HEK293 (cell line): ENCODE measurements around the gene ABHD16A.

ENCODE experiments used
- CTCF ChIA-PET: fragments of 350-600 bp; formaldehyde crosslinking; extraction: SDS; loops from one replicate; lab custom pipeline; 2021; ENCODE audit warnings: antibody characterized with exemption; lab: Yijun Ruan, JAX
- POLR2A ChIA-PET: fragments of 300-600 bp; formaldehyde crosslinking; extraction: SDS; loops from one replicate; lab custom pipeline; 2020; ENCODE audit warnings: antibody characterized with exemption, inconsistent platforms; lab: Yijun Ruan, JAX
- H3K27ac ChIP-seq: fragments of 200-500 bp; sonication (Bioruptor generic); 2 replicates; pipeline ENCODE4 v1.5.1; 2014; ENCODE audit warnings: low read depth, low read length, control low read depth, inconsistent platforms; ENCODE audit errors: extremely low read depth
- H3K36me3 ChIP-seq, 2 experiments: fragments of 200-500 bp in 1 of 2; sonication (Bioruptor generic) in 1 of 2; 1 replicate in 1 of 2; 2 replicates in 1 of 2; pipeline ENCODE4 v1.5.1; 2014 to 2017; ENCODE audit warnings: inconsistent platforms in 2 of 2, low read length in 2 of 2; ENCODE audit not compliant: control insufficient read depth in 2 of 2, insufficient read depth in 1 of 2
- H3K4me1 ChIP-seq: fragments of 200-500 bp; sonication (Bioruptor generic); 2 replicates; pipeline ENCODE4 v1.5.1; 2014; ENCODE audit warnings: mild to moderate bottlenecking, low read length, inconsistent platforms; ENCODE audit not compliant: control insufficient read depth, insufficient read depth
- H3K4me3 ChIP-seq: 2 replicates; pipeline ENCODE4 v1.5.1; 2011; ENCODE audit warnings: low read depth, mild to moderate bottlenecking, control low read depth, low read length, moderate library complexity
- H3K9me3 ChIP-seq: fragments of 200-500 bp; sonication (Bioruptor generic); 2 replicates; pipeline ENCODE4 v1.5.1; 2014; ENCODE audit warnings: low read depth, low read length, inconsistent platforms; ENCODE audit not compliant: control insufficient read depth, insufficient read depth
- ATF2 ChIP-seq: fragments of 450-650 bp; formaldehyde crosslinking; IDR thresholded peaks from 2 replicates; pipeline ENCODE4 v1.5.1; 2016; ENCODE audit warnings: missing biosample characterization, missing genetic modification characterization, low read depth
- INSM2 ChIP-seq: fragments of 450-650 bp; formaldehyde crosslinking; IDR thresholded peaks from 2 replicates; pipeline ENCODE4 v1.5.1; 2016; ENCODE audit warnings: missing biosample characterization, missing genetic modification characterization
- KLF10 ChIP-seq: fragments of 450-650 bp; IDR thresholded peaks from 2 replicates; pipeline ENCODE4 v1.5.1; 2018; ENCODE audit warnings: missing biosample characterization, mild to moderate bottlenecking, missing genetic modification characterization
- MYNN ChIP-seq: fragments of 450-650 bp; formaldehyde crosslinking; IDR thresholded peaks from 2 replicates; pipeline ENCODE4 v1.5.1; 2016; ENCODE audit warnings: missing biosample characterization, missing genetic modification characterization, borderline replicate concordance
- PRDM2 ChIP-seq: fragments of 450-650 bp; formaldehyde crosslinking; IDR thresholded peaks from 2 replicates; pipeline ENCODE4 v1.5.1; 2016; ENCODE audit warnings: missing biosample characterization, missing genetic modification characterization, borderline replicate concordance
- REPIN1 ChIP-seq: fragments of 450-650 bp; formaldehyde crosslinking; IDR thresholded peaks from 2 replicates; pipeline ENCODE4 v1.5.1; 2017; ENCODE audit warnings: missing biosample characterization, missing genetic modification characterization, low read depth
- WT1 ChIP-seq: fragments of 450-650 bp; formaldehyde crosslinking; IDR thresholded peaks from 2 replicates; pipeline ENCODE4 v1.5.1; 2016; ENCODE audit warnings: missing biosample characterization, missing genetic modification characterization
- ZNF140 ChIP-seq: fragments of 450-650 bp; formaldehyde crosslinking; IDR thresholded peaks from 2 replicates; pipeline ENCODE4 v1.5.1; 2016; ENCODE audit warnings: missing biosample characterization, missing genetic modification characterization
- ZNF148 ChIP-seq: fragments of 450-650 bp; formaldehyde crosslinking; IDR thresholded peaks from 2 replicates; pipeline ENCODE4 v1.5.0; 2017; ENCODE audit warnings: missing biosample characterization, missing genetic modification characterization, borderline replicate concordance
- ZNF23 ChIP-seq: fragments of 450-650 bp; formaldehyde crosslinking; IDR thresholded peaks from 2 replicates; pipeline ENCODE4 v1.5.1; 2016; ENCODE audit warnings: missing biosample characterization, missing genetic modification characterization, borderline replicate concordance
- ZNF248 ChIP-seq: fragments of 450-650 bp; formaldehyde crosslinking; IDR thresholded peaks from 2 replicates; pipeline ENCODE4 v1.5.1; 2017; ENCODE audit warnings: missing biosample characterization, missing genetic modification characterization
- ZNF335 ChIP-seq: fragments of 450-650 bp; formaldehyde crosslinking; conservative IDR thresholded peaks from 2 replicates; pipeline ENCODE4 v1.5.1; 2016; ENCODE audit warnings: missing biosample characterization, missing genetic modification characterization
- ZNF580 ChIP-seq: fragments of 450-650 bp; formaldehyde crosslinking; IDR thresholded peaks from 2 replicates; pipeline ENCODE4 v1.5.1; 2016; ENCODE audit warnings: missing biosample characterization, missing genetic modification characterization
- ZNF624 ChIP-seq: fragments of 450-650 bp; formaldehyde crosslinking; IDR thresholded peaks from 2 replicates; pipeline ENCODE4 v1.5.1; 2017; ENCODE audit warnings: missing biosample characterization, missing genetic modification characterization
- ZNF639 ChIP-seq: fragments of 450-650 bp; formaldehyde crosslinking; IDR thresholded peaks from 2 replicates; pipeline ENCODE4 v1.5.1; 2016; ENCODE audit warnings: missing biosample characterization, missing genetic modification characterization
- ZNF660 ChIP-seq: fragments of 450-650 bp; IDR thresholded peaks from 2 replicates; pipeline ENCODE4 v1.5.1; 2018; ENCODE audit warnings: missing biosample characterization, mild to moderate bottlenecking, missing genetic modification characterization
- ZNF785 ChIP-seq: fragments of 450-650 bp; formaldehyde crosslinking; IDR thresholded peaks from 2 replicates; pipeline ENCODE4 v1.5.1; 2016; ENCODE audit warnings: missing biosample characterization, missing genetic modification characterization
- ZSCAN23 ChIP-seq: fragments of 450-650 bp; formaldehyde crosslinking; IDR thresholded peaks from 2 replicates; pipeline ENCODE4 v1.5.1; 2016; ENCODE audit warnings: missing biosample characterization, missing genetic modification characterization

Gene ABHD16A

GRCh38 chr6:31734821-31735406 lies 31.8 kb upstream of the ABHD16A start (continued):
- TF ChIP-seq MYNN (tag by site-specific recombination) (no peak), ZNF140 (no peak), ZNF580 (no peak), ZNF785 (tag by site-specific recombination) (no peak), ZNF624 (no peak), ZNF335 (tag by site-specific recombination) (peak; percentile 94)

- peaks cover 12 to 39% of the 10 kb centered on the region in 2 experiments; a peak in 2 of 3 replicates for H3K36me3 ChIP-seq
- peak overlapping the region; percentile 64 for H3K4me3 ChIP-seq
- POLR2A ChIA-PET: interaction anchor here (0.8 to 6.8 kb wide), 11 partner anchors 11 to 128 kb away, joined by 3 to 102 read pairs (median 6); partner anchors contain the start of genes ABHD16A, HSPA1B, LSM2 and MPIG6B
- no peaks in the 10 kb centered on the region for H3K9me3 ChIP-seq
- CTCF ChIA-PET: interaction anchor here (0.9 to 2.4 kb wide), 5 partner anchors 36 to 130 kb away, joined by 3 to 17 read pairs (median 4); partner anchors contain the start of gene LSM2
- peaks cover 30% of the 10 kb centered on the region for H3K4me1 ChIP-seq
- peak; percentile 90 for TF ChIP-seq ATF2 (tag by site-specific recombination)
- TF ChIP-seq REPIN1 (tag by site-specific recombination): no peak
- no peak for TF ChIP-seq ZNF23 (tag by site-specific recombination)
- 0 out of 2 replicates have a peak, but pooled peaks have one; percentile 33 for TF ChIP-seq INSM2 (tag by site-specific recombination)
- peak; percentile 78; the same call in 1 of the 2 replicates for TF ChIP-seq WT1 (tag by site-specific recombination)
- 0 out of 2 replicates have a peak, but pooled peaks have one; percentile 87 for TF ChIP-seq KLF10 (tag by site-specific recombination)
- peak; percentile 83; the same call in 1 of the 2 replicates for TF ChIP-seq ZNF660 (tag by site-specific recombination)
- TF ChIP-seq ZSCAN23 (tag by site-specific recombination): 0 out of 2 replicates have a peak, but pooled peaks have one; percentile 13
- TF ChIP-seq ZNF148 (tag by site-specific recombination): no peak
- no peak for TF ChIP-seq ZNF248 (tag by site-specific recombination)
- no peak for TF ChIP-seq PRDM2 (tag by site-specific recombination)
- peak; percentile 58; the same call in 1 of the 2 replicates for TF ChIP-seq ZNF639 (tag by site-specific recombination)
- H3K27ac ChIP-seq: peak overlapping the region; percentile 52
These were observed 31.2 kb upstream of the ABHD16A start for GRCh38 chr6:31734247-31734820.
